NCI-H1105 (cell line): ENCODE data around the gene RNF41.

ENCODE experiments used
- DNase-seq: peaks from one replicate; lab custom pipeline; 2025; lab: John Stamatoyannopoulos, UW

The RNF41 gene

GRCh38 chr12:56243731-56244181 lies 22.0 kb upstream of the RNF41 start:
- no peak for DNase-seq

- no peak for DNase-seq
Measured at GRCh38 chr12:56242986-56243385, 21.3 kb upstream of the RNF41 start.

- no peak for DNase-seq
Measured at GRCh38 chr12:56241424-56242303, 19.9 kb upstream of the RNF41 start.

GRCh38 chr12:56237552-56237951 lies 15.8 kb upstream of the RNF41 start:
- DNase-seq = no peak

- DNase-seq = no peak
Measured at GRCh38 chr12:56236985-56237384, 15.3 kb upstream of the RNF41 start.

GRCh38 chr12:56236091-56236490 lies 14.4 kb upstream of the RNF41 start:
- DNase-seq = no peak

- no peak for DNase-seq
Measured at GRCh38 chr12:56234746-56235436, 13.2 kb upstream of the RNF41 start.

- DNase-seq = no peak
Measured at GRCh38 chr12:56231184-56231582, 9.5 kb upstream of the RNF41 start.

- DNase-seq = no peak
Measured at GRCh38 chr12:56230432-56231183, 8.9 kb upstream of the RNF41 start.

- DNase-seq = no peak
Measured at GRCh38 chr12:56229916-56230431, 8.3 kb upstream of the RNF41 start, which contains the start of gene SLC39A5. TSS of gene SLC39A5 (plus strand) at chr12:56230051. CDS start at chr12:56231275, 1,224 bp downstream.

GRCh38 chr12:56229082-56229481 lies 7.4 kb upstream of the RNF41 start:
- DNase-seq = no peak

GRCh38 chr12:56224954-56225353 lies 3.2 kb upstream of the RNF41 start:
- DNase-seq = no peak

GRCh38 chr12:56224102-56224701 lies 2.5 kb upstream of the RNF41 start, which contains the start of gene NABP2:
TSS of gene NABP2 (plus strand) at chr12:56224342. CDS start at chr12:56224857, 515 bp downstream.
- peak; percentile 85 for DNase-seq

GRCh38 chr12:56223571-56224101 lies 1.9 kb upstream of the RNF41 start:
- DNase-seq = no peak

GRCh38 chr12:56222531-56222895 lies 791 bp upstream of the RNF41 start:
- no peak for DNase-seq

GRCh38 chr12:56221232-56221756 lies 428 bp downstream of the RNF41 start:
- DNase-seq = peak; percentile 17

- DNase-seq = no peak
Measured at GRCh38 chr12:56220611-56221231, 1.0 kb downstream of the RNF41 start.

GRCh38 chr12:56219840-56220239 lies 1.9 kb downstream of the RNF41 start:
- no peak for DNase-seq

GRCh38 chr12:56216461-56216860 lies 5.3 kb downstream of the RNF41 start:
- no peak for DNase-seq

- no peak for DNase-seq
Measured at GRCh38 chr12:56213878-56214277, 7.8 kb downstream of the RNF41 start.

GRCh38 chr12:56212361-56212760 lies 9.4 kb downstream of the RNF41 start:
- no peak for DNase-seq
